ENCODE results near the gene HDAC4.

DNA sequence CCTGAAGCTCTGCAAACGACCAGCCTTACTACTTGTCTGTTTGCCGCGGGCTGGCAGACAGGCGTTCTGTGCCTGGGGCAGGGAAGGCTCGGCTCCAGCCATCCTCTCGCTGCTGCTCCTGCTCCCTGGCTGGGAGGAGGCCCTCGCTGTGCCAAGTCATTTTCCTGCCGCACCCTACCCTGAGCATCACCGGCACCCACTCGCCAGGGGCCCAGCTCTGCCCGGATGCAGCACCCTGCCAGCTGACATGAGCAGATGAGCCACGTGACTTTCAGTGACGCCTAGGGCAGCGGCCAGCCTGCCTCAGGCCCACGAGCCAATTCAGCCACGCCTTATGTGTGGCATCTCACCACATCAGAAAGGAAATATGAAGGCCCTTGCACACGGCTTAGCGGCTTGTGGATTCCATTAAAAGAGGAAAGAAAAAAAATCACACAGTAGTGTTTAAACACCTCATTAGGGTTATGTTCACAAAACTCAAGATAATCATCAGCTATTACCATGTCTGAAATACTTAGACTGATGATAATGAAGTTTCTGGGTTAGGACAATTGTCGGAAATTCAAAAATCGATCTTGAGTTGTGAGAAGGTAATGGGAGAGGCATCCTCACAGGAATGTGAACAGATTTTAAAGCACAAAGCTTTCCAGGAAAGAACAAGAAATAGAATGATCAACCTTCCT lies 302.4 kb downstream of the HDAC4 start:
- no peak for TF ChIP-seq CTCF (IDR thresholded peaks at IDR 0.05)
- TF ChIP-seq POLR2A (IDR thresholded peaks at IDR 0.05) = no peak
